Kidney (tissue), 14 donors: Measurements from ENCODE around the gene ZFP1. TPM values are rescaled to one million over a fixed set of nuclear protein-coding genes. Genes with fewer than 3 reads are reported as not detected.

Source experiments
- DNase-seq, 5 donors: peaks; one replicate each; pipeline ENCODE4 v3.0.0-alpha.2; 2013 to 2020
- FAIRE-seq: peaks from 2 replicates; lab custom pipeline; 2012; peaks lifted over from hg19 to GRCh38; lab: Jason Lieb, UNC
- H3K27ac ChIP-seq, 2 donors: one replicate each; pipeline ENCODE4 v1.7.0; 2013; ENCODE audit warnings: low read depth in 2 of 2, low read length in 2 of 2, inconsistent platforms in 1 of 2
- H3K27me3 ChIP-seq: one replicate; pipeline ENCODE4 v1.7.1; 2013; ENCODE audit warnings: low read length, inconsistent platforms; ENCODE audit not compliant: control insufficient read depth, insufficient read depth
- H3K36me3 ChIP-seq, 3 donors: one replicate each; pipeline versions ENCODE4 v1.7.0 to v1.7.1; 2013; ENCODE audit warnings: low read length in 3 of 3, control low read depth in 1 of 3, inconsistent platforms in 1 of 3; ENCODE audit not compliant: insufficient read depth in 3 of 3, control insufficient read depth in 2 of 3
- H3K4me1 ChIP-seq, 3 donors: one replicate each; pipeline versions ENCODE4 v1.7.0 to v1.7.1; 2013; ENCODE audit warnings: low read length in 3 of 3, inconsistent platforms in 1 of 3, low read depth in 1 of 3; ENCODE audit not compliant: control insufficient read depth in 2 of 3, insufficient read depth in 2 of 3
- H3K4me3 ChIP-seq, 3 donors: one replicate each; pipeline versions ENCODE4 v1.7.0 to v1.8.1; 2013; ENCODE audit warnings: low read length in 3 of 3, control low read depth in 1 of 3, inconsistent platforms in 1 of 3
- H3K9ac ChIP-seq, 3 donors: one replicate each; pipeline versions ENCODE4 v1.7.0 to v1.7.1; 2013; ENCODE audit warnings: low read length in 3 of 3, control low read depth in 1 of 3, inconsistent platforms in 1 of 3
- H3K9me3 ChIP-seq, 3 donors: one replicate each; pipeline versions ENCODE4 v1.7.0 to v1.7.1; 2013; ENCODE audit warnings: low read length in 3 of 3, control low read depth in 1 of 3, inconsistent platforms in 1 of 3; ENCODE audit not compliant: control insufficient read depth in 2 of 3, insufficient read depth in 1 of 3
- intact Hi-C: fragments of 100-400 bp; cut with DNase I; formaldehyde crosslinking; loops from one replicate; pipeline ENCODE4 v1.11.1; 2022
- polyA plus RNA-seq: library from polyadenylated mRNA; stranded (reverse); fragments of 350-450 nt; fragmentation: Illumina TruSeq; extraction: RNeasy Lipid Tissue Mini Kit (QIAGEN cat#74804); gene quantifications from one replicate; pipeline ENCODE4 v1.2.3, GENCODE V29; 2014; ENCODE audit warnings: low read depth, low replicate concordance; ENCODE audit not compliant: insufficient read depth
- total RNA-seq: library from RNA; stranded (reverse); fragmentation: NEBNext Ultra II Directional; extraction: Animal tissue kit (Norgen Biotek cat#: 25700); gene quantifications from one replicate; pipeline ENCODE4 v1.2.1, GENCODE V29; 2021
- TF ChIP-seq, protein P1 (sequence below): IDR thresholded peaks from 3 replicates; pipeline ENCODE4 v1.5.1; 2012; ENCODE audit warnings: mild to moderate bottlenecking, moderate library complexity, borderline replicate concordance; ENCODE audit not compliant: insufficient read depth; ENCODE audit errors: extremely low read depth
- donor health status: control.
- donor health status: control.
- donor health status: control.
- donor health status: control.
- donor health status: control.
- donor health status: DM: yes; HTN: yes; CAD: no.
- donor health status: Normal renal cell carcinoma (clear cell type).

The ZFP1 gene
- total and polyA plus RNA-seq, 2 donors from 2014 or later: 4.6 to 9.2 TPM

DNA sequence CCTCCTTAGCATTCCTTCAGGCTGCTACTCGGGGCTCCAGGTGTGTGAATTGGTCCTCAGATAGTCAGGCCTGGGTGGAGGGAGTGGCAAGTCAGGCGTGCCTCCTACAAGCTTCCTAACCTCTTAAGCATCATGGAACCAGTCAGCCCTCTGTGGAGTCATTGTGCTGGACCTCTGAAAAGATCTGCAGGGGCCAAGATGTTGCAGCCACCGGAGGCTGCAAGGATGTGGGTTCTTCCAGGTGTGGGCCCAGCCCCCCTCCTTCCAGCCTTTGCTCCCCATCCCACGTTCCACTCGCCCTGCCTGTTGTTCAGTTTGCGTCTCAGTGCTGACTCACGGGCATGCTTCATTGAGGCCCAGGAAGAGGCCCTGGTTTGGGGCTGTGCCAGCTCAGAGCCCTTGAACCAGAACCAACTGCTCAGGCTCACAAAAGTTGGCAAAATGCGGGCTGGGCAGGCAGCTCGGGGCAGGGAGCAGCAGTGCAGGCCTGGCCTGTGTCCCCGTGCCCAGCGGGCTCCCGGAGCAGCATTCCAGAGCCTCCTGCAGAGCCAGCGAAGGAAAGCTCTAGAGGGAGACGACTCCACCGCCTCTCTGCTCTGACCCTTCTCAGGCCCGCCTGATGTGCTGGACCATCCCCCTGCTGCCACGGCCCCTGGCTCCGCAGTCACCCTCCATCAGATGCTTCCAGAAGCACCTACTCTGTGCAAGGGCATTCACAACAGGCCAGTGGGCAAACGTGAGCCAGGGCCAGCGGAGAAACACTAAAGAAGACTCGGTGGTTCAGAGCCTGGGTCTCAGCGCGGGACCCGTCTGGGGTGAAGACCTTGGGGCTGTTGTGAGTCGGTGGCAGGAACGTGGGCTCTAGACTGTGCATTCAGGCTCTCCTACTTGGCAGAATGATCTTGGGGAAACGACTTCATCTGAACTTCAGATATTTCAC, 39.3 kb upstream of the ZFP1 start:
- Histone ChIP-seq H3K9me3 (no peaks in the 10 kb centered on the region), H3K4me3 (peak overlapping the region in 1 of 3 donors; percentile 33), H3K27ac (peak overlapping the region; percentile 86 to 93), H3K4me1 (peaks cover 0 to 39% (median 35%) of the 10 kb centered on the region in 3 donors), H3K36me3 (no peaks in the 10 kb centered on the region), H3K27me3 (no peaks in the 10 kb centered on the region), H3K9ac (peak overlapping the region in 1 of 3 donors; percentile 56)
- DNase-seq (peak; percentile 75 to 97 (median 86)), FAIRE-seq (peak; percentile 56)
- intact Hi-C loops: no loop called here
- TF ChIP-seq, protein P1, sequence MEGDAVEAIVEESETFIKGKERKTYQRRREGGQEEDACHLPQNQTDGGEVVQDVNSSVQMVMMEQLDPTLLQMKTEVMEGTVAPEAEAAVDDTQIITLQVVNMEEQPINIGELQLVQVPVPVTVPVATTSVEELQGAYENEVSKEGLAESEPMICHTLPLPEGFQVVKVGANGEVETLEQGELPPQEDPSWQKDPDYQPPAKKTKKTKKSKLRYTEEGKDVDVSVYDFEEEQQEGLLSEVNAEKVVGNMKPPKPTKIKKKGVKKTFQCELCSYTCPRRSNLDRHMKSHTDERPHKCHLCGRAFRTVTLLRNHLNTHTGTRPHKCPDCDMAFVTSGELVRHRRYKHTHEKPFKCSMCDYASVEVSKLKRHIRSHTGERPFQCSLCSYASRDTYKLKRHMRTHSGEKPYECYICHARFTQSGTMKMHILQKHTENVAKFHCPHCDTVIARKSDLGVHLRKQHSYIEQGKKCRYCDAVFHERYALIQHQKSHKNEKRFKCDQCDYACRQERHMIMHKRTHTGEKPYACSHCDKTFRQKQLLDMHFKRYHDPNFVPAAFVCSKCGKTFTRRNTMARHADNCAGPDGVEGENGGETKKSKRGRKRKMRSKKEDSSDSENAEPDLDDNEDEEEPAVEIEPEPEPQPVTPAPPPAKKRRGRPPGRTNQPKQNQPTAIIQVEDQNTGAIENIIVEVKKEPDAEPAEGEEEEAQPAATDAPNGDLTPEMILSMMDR: no peak

- TF ChIP-seq, protein P1: no peak
- intact Hi-C loops: loop anchor here (5.0 kb wide), 1 partner anchor 112 kb away; the partner anchor contains the start of gene ZNRF1
- H3K27me3 ChIP-seq: no peaks in the 10 kb centered on the region
- DNase-seq (peak in 1 of 5 donors; percentile 82), FAIRE-seq (no peak)
- H3K4me3 ChIP-seq: peak overlapping the region in 1 of 3 donors; percentile 33
- H3K9ac ChIP-seq: peak overlapping the region in 1 of 3 donors; percentile 56
- peak overlapping the region; percentile 86 to 93 for H3K27ac ChIP-seq
- no peaks in the 10 kb centered on the region for H3K9me3 ChIP-seq
- H3K4me1 ChIP-seq: peaks cover 0 to 39% (median 35%) of the 10 kb centered on the region in 3 donors
- H3K36me3 ChIP-seq: no peaks in the 10 kb centered on the region
These were observed 38.5 kb upstream of the ZFP1 start for GRCh38 chr16:75109732-75110243.

GRCh38 chr16:75110637-75111513, 37.4 kb upstream of the ZFP1 start:
- intact Hi-C loops: loop anchor here (5.0 kb wide), 1 partner anchor 114 kb away; the partner anchor contains the start of gene ZNRF1
- Histone ChIP-seq H3K27me3 (no peaks in the 10 kb centered on the region), H3K4me3 (peak overlapping the region in 1 of 3 donors; percentile 11), H3K4me1 (peaks cover 0 to 40% (median 34%) of the 10 kb centered on the region in 3 donors), H3K9ac (peak overlapping the region in 2 of 3 donors; percentile 27 to 43), H3K27ac (peak overlapping the region; percentile 86 to 93), H3K9me3 (no peaks in the 10 kb centered on the region), H3K36me3 (no peaks in the 10 kb centered on the region)
- no peak for FAIRE-seq
- DNase-seq: peak; percentile 89 to 97 (median 93)
- TF ChIP-seq, protein P1: peak; percentile 88
